Measurements from ENCODE around the gene SYF2. TPM values are rescaled to one million over a fixed set of nuclear protein-coding genes. Genes with fewer than 3 reads are reported as not detected.
A peak's percentile ranks its signal among the peaks of the same experiment; 100 is the strongest.
"Not testable (repeated sequence)": the region's sequence is repeated elsewhere in the genome, so short reads cannot be mapped to it uniquely, and the experiment has no call there.

The SYF2 gene
- total RNA-seq, 2 donors from 2014 or later: 46.3 to 49.8 TPM

DNA sequence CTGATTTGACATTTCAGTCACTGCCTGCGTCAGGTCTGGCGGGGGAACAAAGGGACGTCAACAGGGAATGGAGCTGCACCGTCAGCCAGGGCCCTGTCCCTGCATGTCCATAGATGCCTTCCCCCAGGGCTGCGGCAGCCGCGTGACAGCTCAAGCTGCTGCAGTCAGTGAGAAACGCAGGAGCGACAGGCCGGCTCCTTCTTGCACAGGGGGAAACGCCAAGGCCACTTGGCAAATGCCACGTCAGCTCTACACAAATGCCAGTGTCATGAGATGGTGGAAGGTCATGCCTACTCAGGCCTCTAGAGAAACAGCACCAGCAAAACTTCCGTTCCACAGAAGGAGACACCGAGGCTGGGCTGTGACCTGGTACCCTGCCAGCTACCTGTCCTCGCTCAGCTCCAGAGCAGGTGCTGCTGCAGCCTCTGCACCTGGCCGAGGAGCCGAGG is 37.7 kb downstream of the SYF2 start:
- ATAC-seq: peak; percentile 7
- DNase-seq: peak in 1 of 2 donors; percentile 42
- intact Hi-C loops (cut with DNase I, micrococcal nuclease): no loop called here

DNA sequence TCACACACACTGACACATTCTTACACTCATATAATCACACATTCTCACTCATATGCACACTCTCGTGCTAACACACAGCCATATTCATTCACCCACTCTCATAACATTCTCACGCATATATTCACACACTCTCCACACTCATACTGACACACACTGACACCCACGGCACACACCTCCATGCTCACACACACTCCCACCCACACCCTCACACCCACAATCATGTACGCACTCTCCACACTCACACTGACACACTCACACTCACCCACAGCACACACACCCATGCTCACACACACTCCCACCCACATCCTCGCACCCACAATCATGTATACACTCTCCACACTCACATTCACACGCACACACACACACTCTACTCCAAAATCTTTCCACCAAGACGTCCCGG is 38.2 kb downstream of the SYF2 start:
- intact Hi-C loops (cut with DNase I, micrococcal nuclease): no loop called here
- no peak for DNase-seq
- ATAC-seq: no peak

DNA sequence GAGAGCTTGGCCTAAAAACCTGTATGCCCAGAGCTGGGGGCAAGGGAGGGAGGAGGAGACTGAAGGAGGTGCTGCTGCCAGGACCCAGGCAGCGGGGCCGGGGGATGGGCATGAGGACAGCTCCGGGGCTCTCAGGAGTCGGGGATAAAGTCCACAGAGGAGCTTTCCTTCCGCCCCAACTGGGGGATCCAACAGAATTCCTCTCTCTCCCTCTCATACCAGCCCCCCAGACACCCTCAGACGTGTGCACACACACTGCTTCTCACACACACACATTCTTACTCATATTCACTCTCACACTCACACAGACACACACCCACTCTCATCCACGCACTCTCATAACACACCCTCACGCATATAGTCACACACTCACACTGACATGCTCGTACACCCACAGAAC is 39.1 kb downstream of the SYF2 start:
- ATAC-seq: peak; percentile 21
- DNase-seq: peak in 1 of 2 donors; percentile 42
- intact Hi-C loops (cut with DNase I, micrococcal nuclease): no loop called here

DNA sequence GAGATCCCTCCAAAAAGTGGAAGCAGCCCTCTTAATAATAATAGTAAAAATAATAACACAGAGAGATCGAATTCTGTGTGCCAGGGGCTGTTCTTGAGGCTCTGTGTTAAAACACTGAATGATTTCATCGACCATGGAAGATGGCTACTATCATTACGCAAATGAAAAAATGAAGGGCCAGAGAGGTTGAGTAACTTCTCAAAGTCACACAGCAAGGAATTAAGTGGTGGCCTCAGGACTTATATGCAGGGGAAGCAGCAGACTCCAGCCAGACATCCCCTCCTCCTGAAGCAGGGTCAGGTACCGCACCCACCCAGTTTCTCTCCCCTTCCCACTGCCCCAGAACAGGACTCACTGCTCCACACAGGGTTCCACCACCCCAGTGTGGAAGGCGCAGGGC is 40.1 kb downstream of the SYF2 start:
- ATAC-seq: no peak
- no peak for DNase-seq
- intact Hi-C loops (cut with DNase I, micrococcal nuclease): no loop called here

DNA sequence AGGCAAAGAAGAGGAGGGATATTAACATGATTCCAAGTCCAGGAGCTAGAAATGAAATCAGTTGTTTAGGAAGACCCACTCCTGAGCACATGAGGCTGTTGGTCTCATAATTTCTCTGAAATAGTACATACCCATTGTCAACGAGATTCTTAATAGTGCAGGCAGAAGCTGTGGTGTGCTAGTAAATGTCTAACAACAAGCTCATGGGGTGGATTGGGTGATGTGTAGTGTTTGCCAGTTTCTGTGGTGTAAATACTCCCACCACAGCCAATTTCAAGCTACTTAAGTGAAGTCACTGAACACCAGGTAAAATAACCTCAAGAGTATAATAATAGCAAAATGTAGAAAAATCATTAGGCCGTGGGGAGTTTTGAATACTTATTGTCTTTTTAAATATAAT is 42.0 kb downstream of the SYF2 start:
- DNase-seq: no peak
- no peak for ATAC-seq
- intact Hi-C loops (cut with DNase I, micrococcal nuclease): no loop called here

DNA sequence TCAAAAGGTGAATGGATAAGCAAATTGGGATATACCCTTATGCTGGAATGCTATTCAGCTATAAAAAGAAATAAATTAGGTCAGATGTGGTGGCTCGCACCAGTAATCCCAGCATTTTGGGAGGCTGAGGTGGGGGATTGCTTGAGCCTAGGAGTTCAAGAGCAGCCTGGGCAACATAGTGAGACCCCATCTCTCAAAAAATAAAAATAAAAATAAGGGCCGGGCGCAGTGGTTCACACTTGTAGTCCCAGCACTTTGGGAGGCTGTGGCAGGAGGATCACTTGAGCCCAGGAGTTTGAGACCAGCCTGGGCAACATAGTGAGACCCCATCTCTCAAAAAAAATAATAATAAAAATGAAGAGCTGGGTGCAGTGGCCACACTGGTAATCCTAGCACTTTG is 44.4 kb downstream of the SYF2 start:
- DNase-seq; intact Hi-C loops (cut with DNase I, micrococcal nuclease); ATAC-seq: not testable (repeated sequence)

DNA sequence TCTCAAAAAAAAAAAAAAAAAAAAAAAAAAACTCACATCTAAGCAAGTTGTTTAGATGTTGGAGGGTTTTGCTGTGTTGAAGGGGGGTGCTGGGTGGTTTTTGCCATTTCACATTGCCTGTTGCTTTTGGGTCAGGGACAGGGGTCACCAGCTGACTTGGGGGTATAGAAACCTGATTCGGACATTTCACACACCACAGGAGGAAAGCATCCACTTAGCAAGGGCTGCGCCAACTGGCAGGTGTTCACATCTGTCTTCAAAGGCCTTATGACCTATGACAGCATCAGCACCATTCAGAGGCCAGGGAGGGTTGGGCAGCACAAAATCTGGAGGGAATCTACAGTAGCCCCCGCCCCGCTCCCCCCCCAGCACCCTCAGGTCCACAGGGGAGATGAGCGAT is 45.2 kb downstream of the SYF2 start:
- no peak for ATAC-seq
- intact Hi-C loops (cut with DNase I, micrococcal nuclease): no loop called here
- DNase-seq: no peak

DNA sequence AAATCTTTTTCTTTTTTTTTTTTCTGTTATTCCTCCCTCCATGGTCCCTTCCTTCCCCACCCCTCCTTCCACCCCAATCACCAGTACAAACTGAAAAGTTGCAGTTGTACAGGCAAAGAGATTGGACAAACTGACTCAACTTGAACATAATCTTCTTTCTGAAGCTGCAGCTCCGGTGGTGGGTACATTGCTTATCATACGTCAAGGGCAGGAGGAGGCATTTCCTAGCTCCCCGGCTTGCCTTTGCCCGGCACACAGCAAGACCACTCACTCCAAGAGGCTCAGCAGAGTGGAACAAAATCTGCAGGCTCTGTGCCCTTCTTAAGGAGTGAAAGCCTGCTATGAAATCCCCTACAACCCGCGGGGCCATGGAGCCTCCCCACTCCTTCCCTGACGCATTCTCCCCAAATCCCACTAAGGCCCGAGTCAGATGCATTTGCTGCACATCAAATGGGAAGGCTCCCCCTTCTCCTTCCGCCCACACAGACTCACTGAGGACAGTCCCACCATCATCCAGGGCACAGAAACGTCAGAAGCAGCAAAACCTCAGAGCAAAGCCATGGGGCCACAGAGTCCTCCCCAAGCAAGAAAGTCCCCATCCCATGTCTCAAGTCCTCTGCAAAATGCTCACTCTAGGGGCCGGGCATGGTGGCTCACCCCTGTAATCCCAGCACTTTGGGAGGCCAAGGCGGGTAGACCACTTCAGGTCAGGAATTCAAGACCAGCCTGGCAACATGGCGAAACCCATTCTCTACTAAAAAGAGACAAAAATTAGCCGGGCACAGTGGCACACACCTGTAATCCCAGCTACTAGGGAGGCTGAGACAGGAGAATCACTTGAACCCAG is 45.9 kb downstream of the SYF2 start:
- ATAC-seq: no peak
- no peak for DNase-seq
- intact Hi-C loops (cut with DNase I, micrococcal nuclease): no loop called here

DNA sequence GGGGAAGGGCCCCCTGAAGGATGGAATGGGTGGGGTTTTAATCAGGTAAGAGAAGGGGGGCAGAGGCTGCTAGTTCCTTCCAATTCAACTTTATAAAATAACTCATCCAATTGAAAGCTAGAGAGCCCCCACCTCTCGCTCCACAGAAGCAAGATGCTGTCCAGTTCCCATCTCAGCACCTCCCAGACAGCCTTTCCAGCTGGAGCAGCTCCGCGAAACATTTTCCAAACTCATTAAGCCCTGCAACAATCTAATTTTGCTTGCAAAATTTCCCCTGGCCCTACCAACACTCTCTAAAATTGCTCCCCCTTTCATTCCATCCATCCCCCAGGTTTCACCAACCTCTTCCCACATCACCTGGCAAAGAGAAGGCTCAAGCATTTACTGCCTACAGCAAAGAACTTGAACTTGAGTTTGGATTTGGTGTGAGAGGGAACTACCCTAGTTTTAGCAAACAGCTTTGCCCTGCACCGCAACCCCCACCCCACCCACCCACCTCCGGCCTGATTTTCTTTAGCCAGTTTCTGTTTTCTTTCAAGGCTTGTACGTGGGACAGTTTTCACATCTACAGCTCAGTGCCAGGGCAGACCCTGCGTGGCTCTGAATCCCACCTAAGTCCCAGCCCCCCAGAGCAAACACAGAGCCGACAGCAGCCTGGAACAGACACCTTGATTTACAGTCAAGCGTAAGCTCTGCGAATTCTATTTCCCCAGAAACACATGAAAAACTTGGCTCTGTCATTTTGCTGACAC is 46.7 kb downstream of the SYF2 start:
- DNase-seq (no peak), ATAC-seq (no peak)
- intact Hi-C loops (cut with DNase I, micrococcal nuclease): no loop called here

DNA sequence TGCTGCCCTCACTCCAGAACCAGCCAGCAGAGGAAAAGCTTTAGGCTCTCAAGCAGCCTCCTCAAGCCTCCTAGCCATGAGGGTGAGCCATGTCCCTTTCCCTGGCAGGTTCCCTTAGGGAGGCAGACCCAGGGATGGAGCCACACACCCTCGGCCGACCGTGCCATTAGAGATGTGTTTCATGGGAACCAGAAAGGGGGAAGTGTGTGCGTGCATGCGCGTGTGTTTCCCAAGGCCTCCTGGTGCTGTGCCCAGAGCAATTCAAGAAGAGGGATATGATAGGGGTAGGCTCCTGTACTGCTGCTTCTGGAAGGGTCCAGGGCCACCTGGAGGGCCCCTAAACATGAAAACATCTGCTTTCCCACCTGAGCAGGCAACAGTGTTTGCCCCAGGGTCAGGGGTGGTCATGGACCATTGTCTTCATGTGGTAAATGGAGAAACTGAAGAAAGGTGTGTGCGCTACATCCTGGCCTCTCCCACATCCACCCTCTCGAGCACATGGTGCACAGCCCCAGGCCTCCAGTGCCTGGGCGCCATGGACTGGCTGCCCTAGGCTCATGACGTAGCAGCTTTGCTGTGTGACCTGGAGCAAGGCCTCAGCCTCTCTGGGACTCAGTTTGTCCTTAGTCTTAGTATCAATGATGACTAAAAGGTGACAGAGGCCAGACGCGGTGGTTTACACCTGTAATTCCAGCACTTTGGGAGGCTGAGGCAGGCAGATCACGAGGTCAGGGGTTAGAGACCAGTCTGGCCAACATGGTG is 48.1 kb downstream of the SYF2 start:
- ATAC-seq (no peak), DNase-seq (no peak)
- intact Hi-C loops (cut with DNase I, micrococcal nuclease): no loop called here

DNA sequence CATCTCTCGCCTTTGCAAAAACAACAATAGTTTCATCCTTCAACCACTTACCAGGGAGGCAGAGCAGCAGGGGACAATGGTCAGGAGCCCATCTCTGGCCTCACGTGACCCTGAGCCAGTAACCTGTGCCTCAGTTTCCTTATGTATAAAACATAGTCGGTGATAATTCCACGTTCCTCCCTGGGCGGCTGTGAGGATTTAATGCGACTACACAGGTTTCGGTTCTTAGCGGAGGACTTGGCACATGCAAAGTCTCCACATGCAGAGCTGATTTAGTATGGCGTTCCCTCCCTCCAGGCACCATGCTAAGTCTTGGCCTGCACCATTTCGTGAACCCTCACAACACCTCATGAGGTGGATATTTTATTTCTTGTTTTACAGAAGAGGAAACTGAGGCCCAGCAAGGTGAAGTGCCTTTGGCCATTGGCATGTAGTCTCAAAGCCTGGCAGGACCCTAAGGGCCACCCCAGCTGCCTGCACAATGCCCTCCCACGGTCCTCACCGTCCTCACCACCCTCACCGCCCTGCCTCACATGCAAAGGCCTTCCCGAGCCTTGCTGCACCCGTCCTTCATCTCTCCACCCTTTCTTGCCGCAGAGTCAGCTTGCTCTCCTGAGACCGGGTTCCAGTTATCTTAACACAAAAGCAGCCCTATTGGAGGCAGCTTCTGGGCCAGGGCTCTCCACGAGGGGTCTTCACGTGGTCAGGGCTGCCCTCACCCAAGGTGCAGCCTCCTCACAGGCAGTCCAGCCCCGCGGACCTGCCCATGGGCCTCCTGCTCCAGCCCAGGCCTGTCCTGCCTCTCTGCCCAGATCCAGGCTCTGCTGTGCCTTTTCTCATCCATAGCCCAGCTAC is 48.9 kb downstream of the SYF2 start:
- intact Hi-C loops (cut with DNase I, micrococcal nuclease): no loop called here
- ATAC-seq: no peak
- no peak for DNase-seq

DNA sequence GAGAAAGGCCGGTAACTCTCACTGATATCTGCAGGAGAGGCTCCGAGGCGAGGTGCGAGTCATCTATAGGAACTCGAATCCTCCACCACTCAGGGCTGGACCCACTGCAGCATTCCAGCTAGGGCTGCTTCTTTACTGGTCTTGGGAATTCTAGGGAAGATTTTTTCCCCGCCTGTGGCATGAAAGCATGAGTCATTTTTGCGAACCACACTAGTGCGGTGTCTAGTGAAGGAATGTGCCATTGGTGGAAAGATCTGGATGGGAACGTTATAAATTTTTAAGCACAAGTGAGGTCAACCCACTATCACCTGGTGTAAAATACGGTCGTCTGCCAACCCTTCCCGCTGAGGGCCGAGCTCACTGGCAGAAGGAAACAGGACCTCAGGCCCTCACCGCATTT is 49.7 kb downstream of the SYF2 start:
- DNase-seq (no peak), ATAC-seq (no peak)
- intact Hi-C loops (cut with DNase I, micrococcal nuclease): no loop called here

DNA sequence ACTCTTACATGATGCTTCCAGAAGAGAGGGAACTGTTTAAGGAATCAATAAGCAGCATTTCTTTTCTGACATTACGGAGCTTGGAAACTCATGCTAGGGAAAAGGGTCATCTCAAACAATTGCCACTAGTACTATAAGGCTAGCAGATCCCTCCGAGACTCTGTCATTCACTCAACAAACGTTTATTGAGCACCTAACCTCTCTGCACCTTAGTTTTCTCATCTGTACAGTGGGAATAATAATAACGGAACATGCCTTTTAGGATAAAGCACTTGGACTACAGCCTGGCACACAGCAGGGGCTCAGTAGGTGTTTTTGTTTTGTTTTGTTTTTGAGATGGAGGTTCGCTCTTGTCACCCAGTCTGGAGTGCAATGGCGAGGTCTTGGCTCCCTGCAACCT is 51.3 kb downstream of the SYF2 start:
- intact Hi-C loops (cut with DNase I, micrococcal nuclease): no loop called here
- ATAC-seq (no peak), DNase-seq (no peak)

DNA sequence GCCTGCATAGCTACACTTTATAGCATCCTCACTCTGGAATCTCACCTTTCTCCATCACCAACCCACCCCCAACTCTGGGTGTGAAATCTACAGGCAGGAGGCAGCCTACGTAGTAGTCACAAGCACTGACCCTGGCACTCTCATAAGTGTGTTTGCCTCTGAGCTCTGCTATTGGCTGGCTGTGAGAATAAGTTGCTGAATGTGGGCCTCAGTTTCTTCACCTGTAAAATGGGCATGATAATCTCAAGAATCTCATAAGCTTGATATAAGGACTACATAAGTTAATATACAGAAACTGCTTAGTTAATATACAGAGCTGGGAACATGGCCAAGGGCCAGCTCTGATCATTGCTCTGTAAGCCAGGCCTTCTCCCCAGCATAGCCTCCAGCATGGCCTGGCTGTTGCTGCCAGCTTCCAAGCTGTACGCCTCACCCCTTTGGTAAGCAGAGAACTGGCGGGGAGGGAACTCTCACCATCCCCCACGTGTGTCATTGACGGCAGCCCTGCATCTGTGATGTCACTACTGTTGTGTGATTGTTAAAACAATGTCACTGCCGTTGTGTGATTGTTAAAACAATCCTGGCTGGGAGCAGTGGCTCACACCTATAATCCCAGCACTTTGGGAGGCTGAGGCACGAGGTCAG is 53.3 kb downstream of the SYF2 start:
- intact Hi-C loops (cut with DNase I, micrococcal nuclease): no loop called here
- ATAC-seq (peak; percentile 92), DNase-seq (peak; percentile 32 to 42)

DNA sequence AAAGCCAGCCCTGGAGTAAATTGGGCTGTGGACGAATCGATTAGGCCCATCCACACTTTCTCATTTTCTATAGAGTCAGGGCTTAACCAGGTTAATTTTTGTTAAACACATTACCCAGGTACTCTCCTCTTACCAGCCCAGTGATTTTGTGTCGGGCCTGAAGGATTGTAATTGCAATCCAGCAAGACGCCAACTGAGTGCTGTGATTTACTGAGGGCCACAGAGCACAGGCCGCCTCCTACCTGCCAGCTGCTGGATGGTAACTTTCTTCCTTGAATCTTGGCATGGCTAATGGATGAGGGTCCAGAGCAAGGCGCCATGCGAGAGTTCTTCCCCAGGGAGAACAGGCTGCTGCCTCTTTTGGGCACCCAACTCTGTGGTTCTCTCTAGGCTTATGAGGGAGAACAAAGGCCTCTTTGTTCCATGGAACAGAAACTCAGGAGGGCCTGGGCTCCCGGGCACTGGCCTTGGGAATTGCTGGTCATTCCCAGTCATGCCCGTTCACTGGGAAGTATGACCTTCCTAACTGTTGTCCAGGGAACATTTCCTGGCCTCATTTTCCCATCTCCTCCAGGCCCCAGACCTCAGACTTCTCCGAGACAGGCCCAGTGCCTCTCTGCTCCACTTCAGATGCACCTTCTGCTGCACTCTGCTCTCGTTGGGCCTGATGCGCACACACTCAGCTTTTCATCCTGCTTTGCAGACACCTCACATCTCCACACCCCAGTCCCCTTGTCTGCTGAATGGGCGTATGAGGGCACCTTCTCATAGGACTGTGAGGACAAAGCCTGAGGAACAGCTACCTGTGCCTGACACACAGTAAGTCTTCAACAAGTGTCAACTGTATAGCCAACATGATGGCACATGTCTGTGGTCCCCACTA is 57.3 kb downstream of the SYF2 start:
- ATAC-seq (no peak), DNase-seq (no peak)
- intact Hi-C loops (cut with DNase I, micrococcal nuclease): no loop called here

DNA sequence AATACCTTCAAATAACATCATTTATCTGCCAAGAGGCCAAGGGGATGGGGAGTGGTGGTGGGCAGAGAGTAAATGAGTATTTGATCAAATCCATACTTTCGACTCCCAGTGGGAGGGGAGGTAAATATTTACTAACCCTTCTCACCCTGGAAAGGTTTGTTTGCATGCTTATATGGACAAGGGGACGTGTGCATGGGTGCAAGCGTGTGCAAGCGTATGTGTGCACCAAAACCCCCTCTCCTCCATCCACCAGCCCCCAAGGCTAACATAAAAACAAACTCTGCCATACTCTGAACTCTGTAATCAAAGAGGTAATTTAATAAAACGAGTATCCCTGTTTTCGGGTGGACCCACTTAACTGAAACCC is 58.0 kb downstream of the SYF2 start:
- ATAC-seq: no peak
- DNase-seq: no peak
- intact Hi-C loops (cut with DNase I, micrococcal nuclease): no loop called here

DNA sequence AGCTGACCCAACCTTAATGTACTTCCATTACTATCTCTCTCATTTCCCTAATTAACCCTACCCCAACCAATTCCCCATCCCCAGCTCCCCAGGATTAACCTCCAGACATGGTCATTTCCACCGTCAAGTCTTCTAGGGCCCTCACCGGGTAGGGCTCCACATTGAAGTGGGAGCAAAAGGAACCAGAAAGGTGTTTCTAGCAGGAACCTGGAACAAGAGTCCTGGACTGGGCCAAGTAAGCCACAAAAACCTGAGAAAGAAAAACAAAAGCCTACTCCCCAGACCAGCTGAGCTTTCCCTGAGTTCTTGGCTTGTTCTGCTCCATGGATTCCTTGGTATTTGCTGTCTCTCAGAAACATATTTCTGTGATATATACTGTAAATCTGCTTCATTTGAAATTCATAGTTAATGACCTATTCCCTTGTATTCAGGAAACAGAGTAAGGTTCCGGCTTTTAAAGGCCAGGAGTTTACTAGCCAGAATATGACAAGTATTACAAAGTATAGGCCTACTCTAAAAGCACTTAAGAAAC is 58.4 kb downstream of the SYF2 start:
- DNase-seq (no peak), ATAC-seq (no peak)
- intact Hi-C loops (cut with DNase I, micrococcal nuclease): no loop called here
